HG03280 (cell line): ENCODE results near the gene SLC25A25.
"Not testable (repeated sequence)": the region's sequence is repeated elsewhere in the genome, so short reads cannot be mapped to it uniquely, and the experiment has no call there.

Experiments
- ATAC-seq: cut with Tn5 transposase; IDR thresholded peaks from one replicate; pipeline ENCODE4 v1.9.1; 2021; ENCODE audit warnings: mild to moderate bottlenecking, moderate library complexity; ENCODE audit not compliant: unreplicated experiment

SLC25A25 gene

DNA sequence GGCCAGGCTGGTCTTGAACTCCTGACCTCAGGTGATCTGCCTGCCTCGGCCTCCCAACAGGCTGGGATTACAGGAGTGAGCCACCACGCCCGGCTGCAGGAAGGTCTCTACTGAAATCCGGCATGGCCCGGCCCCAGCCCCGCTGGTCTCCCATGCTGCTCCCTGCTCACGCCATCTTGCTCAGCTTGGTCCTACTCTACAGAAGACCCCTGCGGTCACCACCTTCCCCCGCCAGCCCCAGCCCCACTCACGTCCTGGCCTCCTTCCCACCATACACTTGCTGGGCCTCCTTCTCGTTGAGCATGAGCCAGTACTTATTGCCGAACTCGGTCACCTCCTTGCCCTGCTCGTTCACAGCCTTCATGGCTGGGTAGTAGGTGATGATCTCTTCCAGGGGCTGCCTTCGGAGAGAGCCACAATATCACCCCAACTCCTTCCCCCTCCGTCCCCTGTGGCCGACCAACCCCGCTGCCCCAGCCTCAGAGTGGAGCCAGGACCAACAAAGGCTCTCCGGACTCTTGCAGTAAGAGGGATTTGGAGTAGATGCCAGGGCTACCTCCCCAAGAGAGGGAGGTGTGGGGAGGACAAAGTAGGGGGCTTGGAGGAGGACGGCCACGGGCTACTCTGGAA lies 55.5 kb downstream of the SLC25A25 start:
- no peak for ATAC-seq

DNA sequence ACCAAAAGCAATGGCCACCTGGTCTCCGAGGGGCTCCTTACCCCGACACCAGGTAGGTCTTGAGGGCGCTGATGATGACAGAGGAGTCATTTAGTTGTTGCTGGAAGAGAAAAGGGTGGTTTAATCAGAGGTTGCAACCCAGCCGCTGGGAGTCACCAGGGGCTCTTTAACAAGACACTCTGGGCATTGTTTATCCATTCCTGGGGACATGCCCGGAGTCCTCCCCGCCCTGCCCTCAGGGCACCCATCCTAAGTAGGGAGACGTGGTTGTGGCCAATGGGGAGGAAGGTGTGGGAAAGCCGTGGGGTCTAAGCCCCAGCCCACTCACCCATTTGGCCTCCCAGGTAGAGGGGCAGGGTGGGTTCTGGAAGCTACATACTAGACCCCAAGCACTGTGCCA lies 56.4 kb downstream of the SLC25A25 start:
- no peak for ATAC-seq

DNA sequence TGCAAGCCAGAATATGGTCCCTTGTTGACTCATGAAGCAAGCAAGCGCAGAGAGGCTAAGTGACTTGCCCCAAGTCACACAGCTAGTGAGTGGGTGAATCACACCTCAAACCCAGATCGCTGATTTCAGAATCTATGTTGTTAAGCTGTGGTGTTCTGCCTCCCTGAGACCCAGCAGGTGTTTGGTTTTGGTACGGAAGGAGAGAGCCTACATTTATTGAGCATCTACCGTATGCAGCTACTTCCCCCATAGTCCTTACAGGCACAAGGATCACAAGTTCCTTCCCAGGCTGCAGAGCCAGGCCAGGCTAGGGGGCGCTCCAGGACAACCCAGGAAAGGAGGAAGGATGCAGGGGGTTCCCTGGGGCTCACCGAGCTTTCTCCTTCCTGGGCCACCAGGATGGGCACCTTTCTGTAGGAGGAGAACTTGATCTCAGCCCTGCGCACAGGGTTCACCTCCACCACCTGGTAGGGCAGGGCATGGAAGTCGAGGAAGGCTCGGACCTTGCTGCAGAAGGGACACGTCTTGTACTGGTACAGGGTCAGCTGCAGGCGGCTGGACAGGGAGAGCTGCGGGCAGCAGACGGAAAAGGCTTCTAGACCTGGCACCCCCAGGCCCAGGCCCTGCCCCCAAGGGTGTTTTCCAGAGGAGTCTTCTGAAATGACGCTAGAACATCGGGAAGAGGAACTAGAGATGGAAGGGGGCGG lies 57.0 kb downstream of the SLC25A25 start:
- ATAC-seq = no peak

DNA sequence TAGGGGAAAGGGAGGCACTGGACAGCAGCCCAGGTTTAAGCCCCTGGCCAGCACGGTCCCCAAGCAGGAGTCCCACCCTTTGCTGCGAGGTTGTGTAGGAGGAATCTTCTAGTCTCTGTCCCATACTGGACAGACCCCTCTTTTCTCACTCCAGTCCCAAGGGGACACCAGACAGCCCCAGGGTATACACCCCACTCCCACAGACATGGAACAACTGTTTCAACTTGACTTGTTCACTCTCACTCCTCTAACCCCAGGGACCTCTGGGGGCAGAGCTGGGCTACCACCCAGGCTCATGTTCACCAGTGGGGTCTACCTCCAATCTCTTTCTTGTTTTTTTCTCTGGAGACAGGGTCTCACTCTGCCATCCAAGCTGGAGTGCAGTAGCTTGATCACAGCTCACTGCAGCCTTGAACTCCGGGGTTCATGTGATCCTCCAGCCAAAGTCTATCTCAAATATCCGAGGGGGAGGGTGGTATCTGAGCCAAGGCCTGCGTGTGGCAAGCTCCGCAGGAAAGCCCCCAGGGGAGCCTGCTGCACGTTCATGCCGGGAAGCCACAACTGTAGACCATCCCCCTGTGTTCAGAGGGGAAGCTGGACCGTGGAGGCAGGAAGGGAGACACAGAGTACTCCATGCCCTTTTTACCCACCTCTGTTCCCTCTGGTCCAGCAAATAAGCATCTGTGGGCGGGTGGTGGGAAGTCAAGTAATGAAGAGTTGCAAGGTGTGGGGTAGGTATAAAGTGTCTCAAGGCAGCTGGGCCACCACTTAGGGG lies 57.7 kb downstream of the SLC25A25 start:
- no peak for ATAC-seq

DNA sequence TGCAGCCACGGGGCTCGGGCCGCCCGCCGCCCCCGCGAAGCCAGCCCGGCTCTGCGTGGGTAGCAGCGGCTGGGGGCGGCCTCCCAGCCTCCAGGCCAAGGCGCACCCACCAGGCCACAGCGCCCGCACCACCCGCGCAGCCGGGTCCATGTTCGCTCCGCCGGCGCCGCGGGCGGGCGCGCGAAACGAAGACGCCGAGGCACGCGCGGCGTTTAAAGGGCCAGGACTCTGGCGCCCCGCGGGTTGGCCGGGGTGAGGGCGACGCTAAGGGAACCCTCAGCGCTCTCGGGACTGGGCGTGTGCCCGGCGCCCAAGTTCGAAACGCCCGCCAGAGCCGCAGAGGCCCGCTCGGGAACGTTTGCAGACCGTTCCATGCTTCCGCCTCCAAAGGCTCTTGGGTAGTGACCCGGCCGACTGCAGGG lies 59.5 kb downstream of the SLC25A25 start, which contains the start of gene PTGES2:
Gene PTGES2, minus strand, starts transcription at position 162 of the 422 bp plus-strand sequence. Its CDS starts 12 bp downstream, at position 150.
- peak; percentile 60 for ATAC-seq

DNA sequence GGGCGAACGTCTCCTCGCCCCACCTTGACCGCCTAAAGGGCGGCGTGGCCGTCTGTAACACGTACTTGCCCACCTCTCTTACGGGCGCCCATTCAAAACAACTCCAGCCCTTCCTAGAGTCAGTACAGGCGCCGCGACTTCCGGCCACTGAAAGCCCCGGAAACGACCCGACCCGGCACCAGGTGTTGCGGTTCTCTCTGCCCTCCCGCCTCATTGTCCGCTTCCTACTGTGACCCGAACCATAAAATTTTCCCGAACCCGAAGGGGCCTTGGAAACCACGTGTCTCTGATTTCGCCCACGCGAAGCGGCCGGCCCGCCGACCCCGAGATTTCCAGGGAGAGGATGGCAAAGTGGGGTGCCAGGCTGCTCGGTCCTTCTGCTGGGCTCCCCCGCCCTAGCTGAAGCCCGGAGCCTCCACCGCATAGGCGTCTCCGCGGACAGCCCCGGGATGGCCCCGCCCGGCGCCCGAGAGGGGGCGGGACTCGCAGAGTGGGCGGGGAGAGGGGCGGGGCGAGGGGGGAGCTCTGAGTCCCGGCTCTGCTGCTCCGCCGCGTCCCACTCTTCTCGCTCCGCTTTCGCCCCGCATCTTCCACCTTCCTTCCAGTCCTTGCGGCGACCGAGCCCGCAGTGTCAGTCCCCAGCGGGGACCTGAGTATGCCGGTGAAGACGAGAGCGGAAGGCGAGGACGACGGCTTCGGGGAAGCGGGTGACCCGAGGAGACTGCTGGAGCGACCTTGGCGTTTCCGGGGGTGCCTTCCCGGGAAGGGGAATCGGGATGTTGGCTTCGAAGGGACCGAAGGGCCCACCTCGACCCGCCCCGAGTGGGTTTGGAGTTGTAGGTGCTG lies 60.2 kb downstream of the SLC25A25 start:
- peak; percentile 61 for ATAC-seq

DNA sequence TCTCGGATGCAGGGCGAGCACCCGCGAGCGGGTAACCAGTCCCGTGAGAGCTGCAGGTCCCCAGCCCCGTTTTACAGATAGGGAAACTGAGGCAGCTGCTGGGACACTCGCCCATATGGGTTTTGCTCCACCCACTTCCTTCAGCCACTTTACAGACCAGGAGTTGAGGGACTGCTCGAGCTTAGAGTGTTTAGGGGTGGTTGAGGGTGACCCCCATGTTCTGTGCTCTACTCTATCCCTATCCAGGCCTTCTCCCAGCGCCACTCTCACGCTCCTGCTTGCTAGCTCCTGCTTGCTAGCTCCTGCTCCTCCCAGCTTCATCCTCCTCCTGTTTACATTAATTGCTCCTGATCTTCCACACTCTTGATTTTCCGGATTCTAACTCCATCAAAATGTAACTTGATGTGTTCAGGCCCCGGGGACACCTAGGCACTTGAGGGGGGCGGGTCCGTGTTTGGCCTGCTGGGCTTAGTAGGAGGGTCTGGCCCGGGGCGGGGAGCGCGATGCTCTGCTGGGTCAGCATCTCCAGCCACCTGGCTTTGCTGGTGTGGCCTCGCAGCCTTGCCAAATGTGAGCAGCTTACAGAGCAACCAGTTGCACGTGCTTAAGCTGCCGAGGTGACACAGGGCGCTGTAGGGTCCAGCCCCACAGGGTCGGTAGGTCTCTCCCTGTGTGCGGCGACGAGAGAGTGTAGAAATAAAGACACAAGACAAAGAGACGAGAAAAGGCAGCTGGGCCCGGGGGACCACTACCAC lies 61.0 kb downstream of the SLC25A25 start:
- ATAC-seq = no peak

DNA sequence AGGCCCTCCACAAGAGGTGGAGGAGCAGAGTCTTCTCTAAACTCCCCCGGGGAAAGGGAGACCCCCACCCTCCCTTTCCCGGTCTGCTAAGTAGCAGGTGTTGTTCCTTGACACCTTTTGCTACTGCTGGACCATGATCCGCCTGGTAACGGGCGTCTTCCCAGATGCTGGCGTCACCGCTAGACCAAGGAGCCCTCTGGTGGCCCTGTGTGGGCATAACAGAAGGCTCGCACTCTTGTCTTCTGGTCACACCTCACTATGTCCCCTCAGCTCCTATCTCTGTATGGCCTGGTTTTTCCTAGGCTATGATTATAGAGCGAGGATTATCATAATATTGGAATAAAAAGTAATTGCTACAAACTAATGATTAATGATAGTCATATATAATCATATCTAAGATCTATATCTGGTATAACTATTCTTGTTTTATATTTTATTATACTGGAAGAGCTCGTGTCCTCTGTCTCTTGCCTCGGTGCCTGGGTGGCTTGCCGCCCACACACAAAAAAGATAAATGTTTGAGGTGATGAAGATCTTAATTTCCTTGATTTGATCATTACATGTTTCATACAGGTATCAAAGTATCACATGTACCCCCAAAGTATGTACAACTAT lies 62.1 kb downstream of the SLC25A25 start:
- not testable (repeated sequence) for ATAC-seq

DNA sequence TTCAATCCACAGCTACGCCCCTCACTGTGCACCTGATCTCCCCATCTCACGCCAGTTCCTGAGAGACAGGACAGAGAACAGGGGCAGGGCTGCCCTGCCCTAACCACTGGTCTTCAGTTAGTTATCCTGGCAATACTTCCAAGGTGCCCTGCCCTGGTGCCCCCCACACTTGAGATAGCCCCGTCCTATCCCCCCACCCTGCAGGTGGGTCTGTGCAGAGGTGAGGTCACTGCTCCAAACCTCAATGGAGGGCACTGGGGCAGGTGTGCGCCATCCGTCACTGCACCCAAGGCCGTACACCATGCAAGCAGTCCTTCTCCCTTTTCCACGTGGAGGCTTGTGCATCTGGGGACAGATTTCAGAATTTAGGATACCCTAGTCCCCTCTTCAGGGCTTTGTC lies 62.6 kb downstream of the SLC25A25 start:
- not testable (repeated sequence) for ATAC-seq

DNA sequence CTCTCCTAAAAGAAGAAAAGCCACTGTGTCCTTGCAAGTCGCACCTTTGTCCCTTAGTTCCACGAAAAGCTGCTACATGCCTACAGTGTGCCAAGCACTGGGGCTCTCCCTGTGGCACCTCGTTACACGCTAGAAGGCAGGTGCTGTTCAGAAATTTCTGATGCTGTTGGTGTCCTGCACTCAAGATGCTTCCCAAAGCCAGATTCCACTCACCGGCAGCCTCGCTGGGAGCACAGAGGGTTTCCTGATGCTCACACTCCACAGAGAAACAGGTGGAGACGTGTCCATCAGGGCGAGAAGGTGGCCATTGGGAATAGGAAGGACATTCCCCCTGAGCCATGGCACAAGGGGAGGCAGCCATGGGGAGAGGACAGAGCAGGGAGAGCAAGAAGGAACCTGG lies 63.3 kb downstream of the SLC25A25 start:
- ATAC-seq = not testable (repeated sequence)

DNA sequence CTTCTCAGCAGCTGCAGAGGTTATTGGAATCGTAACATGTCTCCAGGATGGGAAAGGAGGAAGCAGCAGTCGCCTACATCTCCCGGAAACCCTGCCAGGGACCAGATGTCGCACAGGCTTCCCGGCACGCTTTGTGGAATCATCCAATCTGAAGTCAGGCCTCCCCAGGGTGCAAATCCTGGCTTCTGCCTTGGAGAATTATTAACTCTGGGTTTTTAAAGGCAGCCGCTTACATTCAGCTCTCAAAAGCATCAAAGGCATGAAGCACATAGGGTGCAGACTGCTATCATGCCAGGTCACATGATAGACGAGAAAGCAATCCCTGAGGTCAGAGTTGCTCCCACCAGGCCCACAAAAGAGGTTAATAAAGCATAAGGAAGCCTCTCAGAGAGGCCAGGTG lies 64.1 kb downstream of the SLC25A25 start:
- ATAC-seq = not testable (repeated sequence)

DNA sequence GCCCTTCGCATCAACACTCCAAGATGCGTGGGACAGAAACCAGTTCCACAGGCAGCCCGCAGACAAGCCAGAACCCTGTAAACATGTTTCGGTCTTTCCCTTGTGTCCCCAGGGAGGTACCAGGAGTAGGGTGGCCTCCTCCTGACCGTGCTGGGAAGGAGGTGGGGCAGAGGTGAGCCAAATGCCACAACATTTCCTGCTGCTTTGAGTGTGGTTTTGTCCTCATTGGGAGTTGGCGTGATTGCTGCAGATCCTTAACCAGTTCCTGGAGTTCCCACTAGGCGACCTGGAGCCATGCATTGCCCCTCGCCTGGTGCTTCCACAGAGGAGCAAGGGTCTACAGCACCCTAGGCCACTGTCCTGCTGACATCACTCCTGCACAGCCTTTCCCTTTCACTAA lies 67.5 kb downstream of the SLC25A25 start:
- ATAC-seq = not testable (repeated sequence)

DNA sequence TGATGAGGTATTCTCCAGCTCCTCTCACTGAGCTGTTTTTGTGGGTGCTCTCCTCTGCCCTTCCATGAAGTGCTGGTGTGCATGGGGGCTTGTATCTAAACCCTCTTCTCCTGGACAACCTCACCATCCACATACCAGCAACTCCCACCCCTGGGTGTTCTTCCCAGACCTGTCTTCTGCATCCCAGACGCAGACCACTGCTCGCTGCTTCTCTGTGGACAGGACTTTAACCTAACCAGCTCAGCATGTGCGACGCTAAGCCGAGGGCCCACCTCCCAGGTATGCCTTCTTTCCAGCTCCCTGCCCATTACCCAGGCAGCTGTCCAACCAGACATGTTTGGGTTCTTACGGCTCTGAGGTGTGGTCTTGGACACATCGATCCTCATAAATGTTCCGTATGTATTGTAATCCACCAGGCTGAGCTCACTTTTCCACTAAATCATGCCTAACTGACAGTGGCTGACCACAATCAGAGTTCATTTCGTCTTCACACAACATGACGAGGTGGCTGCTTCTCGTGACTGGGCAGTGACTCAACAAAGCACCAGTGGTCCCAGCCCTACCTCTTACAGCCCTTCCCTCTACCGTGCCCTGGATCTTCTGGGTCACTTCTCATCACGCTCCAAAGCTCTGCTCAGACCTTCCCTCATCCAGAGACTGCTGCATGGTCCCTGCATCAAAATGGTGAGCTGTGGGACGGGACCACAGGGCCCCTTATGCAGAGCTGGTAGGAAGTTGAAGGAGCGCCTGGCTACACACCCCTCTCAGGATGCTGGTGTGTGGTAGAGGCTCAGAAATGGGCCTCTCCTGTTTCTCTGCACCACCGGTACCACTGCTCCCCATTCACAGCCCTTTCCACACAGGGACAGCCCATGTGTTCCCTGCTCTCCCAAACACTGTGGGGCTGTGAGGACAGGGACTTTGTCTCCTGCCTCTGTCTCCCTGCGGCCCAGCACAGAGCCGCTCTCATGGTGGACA lies 69.1 kb downstream of the SLC25A25 start:
- ATAC-seq = no peak

DNA sequence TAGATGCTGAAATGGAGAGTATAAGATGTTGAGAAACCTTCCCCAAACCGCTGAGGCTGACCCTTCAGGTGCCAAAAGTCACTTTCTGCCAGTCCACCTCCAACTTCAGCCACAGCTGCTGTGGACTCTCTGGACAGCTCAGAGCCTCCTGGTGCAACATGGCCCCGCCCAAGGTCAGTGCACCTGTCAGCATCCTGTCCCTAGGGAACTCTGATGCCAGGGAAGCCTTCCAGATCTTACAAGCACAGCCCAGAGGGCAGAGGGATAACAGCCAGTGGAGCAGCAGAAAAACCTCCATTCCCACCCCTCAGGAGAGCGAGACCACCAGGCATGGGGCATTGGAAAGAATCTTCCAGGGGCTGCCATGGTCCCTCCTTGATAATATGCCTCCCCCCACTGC lies 70.0 kb downstream of the SLC25A25 start:
- no peak for ATAC-seq

DNA sequence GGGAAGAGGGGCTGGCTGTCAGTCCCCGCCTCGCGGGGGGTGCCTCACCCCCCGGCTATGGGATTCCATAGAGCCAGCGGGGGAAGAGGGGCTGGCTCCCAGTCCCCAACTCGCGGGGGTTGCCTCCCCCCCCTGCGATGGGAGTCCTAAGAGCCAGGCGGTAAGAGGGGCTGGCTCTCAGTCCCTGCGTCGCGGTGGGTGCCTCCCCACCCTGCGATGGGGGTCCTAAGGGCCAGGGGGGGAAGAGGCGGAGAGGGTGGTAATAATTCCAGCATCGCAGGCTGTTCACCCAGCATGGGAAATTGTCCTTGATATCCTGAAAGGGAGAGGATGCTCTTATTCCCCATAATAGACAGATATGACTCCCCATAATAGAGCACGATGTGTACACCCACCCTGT lies 71.6 kb downstream of the SLC25A25 start:
- ATAC-seq = no peak

DNA sequence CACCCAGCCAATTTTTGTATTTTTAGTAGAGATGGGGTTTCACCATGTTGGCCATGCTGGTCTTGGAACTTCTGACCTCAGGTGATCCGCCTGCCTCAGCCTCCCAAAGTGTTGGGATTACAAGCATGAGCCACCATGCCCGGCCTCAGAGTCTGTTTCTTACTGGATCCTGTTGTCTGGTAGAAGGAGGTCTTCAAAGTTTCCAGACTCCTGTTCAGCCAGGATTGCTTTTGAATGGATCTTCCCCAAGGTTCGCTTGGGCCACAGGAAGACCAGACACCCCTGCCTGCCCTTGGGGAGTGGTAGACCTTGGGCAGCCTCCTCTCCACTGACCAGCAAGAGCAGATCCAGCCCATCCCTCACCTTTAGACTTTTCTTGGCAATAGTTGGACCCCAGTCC lies 73.6 kb downstream of the SLC25A25 start:
- no peak for ATAC-seq

DNA sequence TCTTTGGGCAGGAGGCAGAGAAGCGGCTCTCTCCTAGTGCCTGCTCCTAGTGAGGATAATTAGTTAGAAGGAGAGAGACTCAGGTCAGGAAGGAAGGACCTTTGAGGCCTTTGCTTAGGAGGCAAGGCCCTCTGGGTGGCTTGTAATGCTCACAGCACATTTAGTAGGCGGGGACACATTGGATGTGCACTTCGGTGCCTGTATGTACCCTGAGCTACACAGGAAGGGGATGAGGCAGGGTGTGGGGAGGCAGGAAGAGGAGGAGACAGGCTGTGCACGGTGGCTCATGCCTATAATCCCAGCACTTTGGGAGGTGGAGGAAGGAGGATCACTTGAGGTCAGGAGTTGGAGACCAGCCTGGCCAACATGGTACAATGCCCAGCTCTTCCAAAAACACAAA lies 74.0 kb downstream of the SLC25A25 start:
- no peak for ATAC-seq

DNA sequence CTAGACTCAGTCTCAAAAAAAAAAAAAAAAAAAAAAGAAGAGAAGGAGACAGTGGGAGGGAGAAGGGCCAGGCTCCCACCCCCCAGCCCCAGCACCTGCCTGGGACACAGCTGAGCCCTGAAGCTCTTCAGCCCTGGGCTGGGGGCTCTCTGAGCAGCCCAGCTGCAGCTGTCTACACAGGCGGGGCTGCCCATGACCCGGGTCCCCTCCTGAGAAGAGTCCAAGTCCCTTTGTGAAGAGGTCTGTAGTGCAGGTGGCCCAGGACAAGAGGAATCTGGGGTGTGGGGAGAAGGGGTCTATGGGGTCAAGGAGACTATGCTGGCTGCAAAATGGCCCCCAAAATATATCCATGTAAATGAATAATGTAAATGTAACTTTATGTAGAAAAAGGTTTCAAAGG lies 74.6 kb downstream of the SLC25A25 start:
- ATAC-seq = no peak
